C4-2B (cell line): ENCODE measurements around the gene RHBDL1.

Source experiments
- H3K27ac ChIP-seq: fragments of 450-650 bp; 2 replicates; pipeline ENCODE4 v1.5.1; 2017
- CTCF ChIP-seq: fragments of 450-650 bp; conservative IDR thresholded peaks from 2 replicates; pipeline ENCODE4 v1.5.1; 2017; ENCODE audit warnings: mild to moderate bottlenecking
- ZFX ChIP-seq: fragments of 450-650 bp; IDR thresholded peaks from 2 replicates; pipeline ENCODE4 v1.6.1; 2017

RHBDL1 gene

GRCh38 chr16:651844-652243, 23.6 kb upstream of the RHBDL1 start:
- TF ChIP-seq CTCF (no peak), ZFX (no peak)
- no peak overlapping the region for H3K27ac ChIP-seq

GRCh38 chr16:652454-653305, 22.8 kb upstream of the RHBDL1 start:
- H3K27ac ChIP-seq = no peak overlapping the region
- TF ChIP-seq ZFX (no peak), CTCF (no peak)

- TF ChIP-seq ZFX (no peak), CTCF (no peak)
Measured at GRCh38 chr16:654034-654433, 21.4 kb upstream of the RHBDL1 start.

GRCh38 chr16:657487-657886, 18.0 kb upstream of the RHBDL1 start:
- H3K27ac ChIP-seq = no peak overlapping the region
- no peak for TF ChIP-seq ZFX
- TF ChIP-seq CTCF = no peak

More at GRCh38 chr16:654034-654433, 21.4 kb upstream of the RHBDL1 start:
- no peak overlapping the region for H3K27ac ChIP-seq

- TF ChIP-seq CTCF (no peak; the same call in 1 of the 2 replicates), ZFX (no peak)
Measured at GRCh38 chr16:658679-659571, 16.5 kb upstream of the RHBDL1 start.

GRCh38 chr16:659618-660017, 15.9 kb upstream of the RHBDL1 start:
- TF ChIP-seq CTCF (no peak), ZFX (no peak)
- no peak overlapping the region; the same call in 1 of the 2 replicates for H3K27ac ChIP-seq

More at GRCh38 chr16:658679-659571, 16.5 kb upstream of the RHBDL1 start:
- H3K27ac ChIP-seq = no peak overlapping the region

GRCh38 chr16:660132-660458, 15.4 kb upstream of the RHBDL1 start:
- no peak for TF ChIP-seq CTCF
- no peak for TF ChIP-seq ZFX
- peak overlapping the region; percentile 47 for H3K27ac ChIP-seq
